Anterior cingulate cortex (tissue), 58 donors: ENCODE results near the gene UQCRC2.
"Not testable (repeated sequence)": the region's sequence is repeated elsewhere in the genome, so short reads cannot be mapped to it uniquely, and the experiment has no call there.

Experiments used
- DNase-seq, 58 donors: peaks; one replicate each; lab custom pipeline; 2025; lab: John Stamatoyannopoulos, UW

UQCRC2 gene

GRCh38 chr16:21952793-21953540 lies at the start of gene UQCRC2:
Gene UQCRC2 (plus strand): TSS chr16:21953361. CDS start chr16:21953424, 63 bp downstream.
- peak; percentile 47 to 95 (median 87) for DNase-seq

GRCh38 chr16:21932650-21933049 lies 20.5 kb upstream of the UQCRC2 start:
- not testable (repeated sequence) for DNase-seq

GRCh38 chr16:21933316-21933715 lies 19.8 kb upstream of the UQCRC2 start:
- DNase-seq: not testable (repeated sequence)

GRCh38 chr16:21933790-21934189 lies 19.4 kb upstream of the UQCRC2 start:
- DNase-seq: not testable (repeated sequence)

- not testable (repeated sequence) for DNase-seq
These were observed 16.9 kb upstream of the UQCRC2 start for GRCh38 chr16:21936216-21936615.

- no peak for DNase-seq
These were observed 15.8 kb upstream of the UQCRC2 start for GRCh38 chr16:21937336-21937829.

- DNase-seq: no peak
These were observed 12.6 kb upstream of the UQCRC2 start for GRCh38 chr16:21940570-21940969.

GRCh38 chr16:21943571-21943970 lies 9.6 kb upstream of the UQCRC2 start:
- DNase-seq: no peak

GRCh38 chr16:21946889-21947635 lies 6.1 kb upstream of the UQCRC2 start:
- DNase-seq: peak in 1 of 58 donors; percentile 3

- no peak for DNase-seq
These were observed 3.4 kb upstream of the UQCRC2 start for GRCh38 chr16:21949713-21950260.

- peak in 9 of 58 donors; percentile 1 to 10 (median 5) for DNase-seq
These were observed 2.2 kb upstream of the UQCRC2 start for GRCh38 chr16:21950782-21951521.

- peak in 47 of 58 donors; percentile 25 to 81 (median 57) for DNase-seq
These were observed 945 bp upstream of the UQCRC2 start for GRCh38 chr16:21952040-21952792.

- peak in 1 of 58 donors; percentile 50 for DNase-seq
These were observed 361 bp downstream of the UQCRC2 start for GRCh38 chr16:21953541-21953902.

GRCh38 chr16:21957714-21958346 lies 4.7 kb downstream of the UQCRC2 start:
- DNase-seq: no peak

GRCh38 chr16:21959050-21959449 lies 5.9 kb downstream of the UQCRC2 start:
- no peak for DNase-seq

- no peak for DNase-seq
These were observed 9.3 kb downstream of the UQCRC2 start for GRCh38 chr16:21962475-21962874.

GRCh38 chr16:21963887-21964286 lies 10.7 kb downstream of the UQCRC2 start:
- DNase-seq: no peak

- DNase-seq: no peak
These were observed 11.2 kb downstream of the UQCRC2 start for GRCh38 chr16:21964353-21964752.

- peak in 4 of 58 donors; percentile 4 to 22 (median 8) for DNase-seq
These were observed 18.7 kb downstream of the UQCRC2 start for GRCh38 chr16:21971856-21972255.
